22Rv1 (cell line): ENCODE results near the gene TM9SF3.

ENCODE experiments used
- CTCF ChIP-seq: fragments of 450-650 bp; IDR thresholded peaks from 2 replicates; pipeline ENCODE4 v1.5.1; 2017; ENCODE audit warnings: mild to moderate bottlenecking
- ZFX ChIP-seq: fragments of 450-650 bp; IDR thresholded peaks from 2 replicates; pipeline ENCODE4 v1.6.1; 2017; ENCODE audit warnings: antibody characterized with exemption, borderline replicate concordance

DNA sequence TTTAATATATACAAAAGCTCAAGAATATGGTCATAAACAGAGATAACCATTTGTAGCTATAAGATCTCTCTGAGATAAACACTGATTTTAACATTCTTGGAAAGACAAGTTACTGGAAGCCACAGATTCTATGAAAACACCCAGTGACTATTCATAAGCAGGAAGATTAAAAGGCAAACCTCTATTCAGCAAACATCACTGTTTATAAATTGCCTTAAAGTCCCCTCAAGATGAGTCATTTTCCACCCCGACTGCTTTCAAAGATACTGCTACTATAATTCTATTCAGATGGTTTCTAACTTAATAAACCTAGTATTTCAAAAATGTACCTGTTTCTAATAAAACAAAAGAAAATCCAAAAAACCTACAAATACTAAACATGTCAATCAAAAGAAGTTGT is 21.0 kb downstream of the TM9SF3 start:
- TF ChIP-seq CTCF, result no peak
- TF ChIP-seq ZFX, result no peak
